PC-9 (cell line): Measurements from ENCODE around the gene MTERF4. TPM values are rescaled to one million over a fixed set of nuclear protein-coding genes. Genes with fewer than 3 reads are reported as not detected.

ENCODE experiments used
- BruUV-seq: library from RNA; stranded (reverse); fragments of 400-500 nt; replicated peaks from 2 replicates; lab custom pipeline; 2021; lab: Mats Ljungman, UMichigan
- CTCF ChIA-PET: fragments of 300-600 bp; sonication (Branson Sonifier 250); formaldehyde crosslinking; loops from one replicate; lab custom pipeline; 2022; ENCODE audit warnings: antibody characterized with exemption; lab: Charles Lee
- POLR2A ChIA-PET: fragments of 300-600 bp; sonication (Branson Sonifier 250); formaldehyde crosslinking; loops from one replicate; lab custom pipeline; 2022; ENCODE audit warnings: antibody characterized with exemption; ENCODE audit not compliant: unreplicated experiment; lab: Charles Lee
- DNase-seq, 2 experiments: peaks; one replicate each; pipeline versions ENCODE4 v3.0.0 to v3.0.0-alpha.2; 2015 to 2022; ENCODE audit warnings: mixed read lengths in 1 of 2
- H2AFZ ChIP-seq: fragments of 200-600 bp; sonication (generic); 2 replicates; pipeline ENCODE4 v1.8.1; 2017; ENCODE audit warnings: antibody characterized with exemption
- H3F3A ChIP-seq: fragments of 200-600 bp; sonication (generic); 2 replicates; pipeline ENCODE4 v1.8.1; 2017; ENCODE audit warnings: antibody characterized with exemption, mild to moderate bottlenecking, low read depth; ENCODE audit not compliant: insufficient read depth
- H3K27ac ChIP-seq: fragments of 200-600 bp; sonication (generic); 2 replicates; pipeline ENCODE4 v1.6.1; 2016; ENCODE audit warnings: mixed run types
- H3K27me3 ChIP-seq: fragments of 200-600 bp; sonication (generic); 2 replicates; pipeline ENCODE4 v1.6.1; 2016; ENCODE audit warnings: low read depth, mixed run types; ENCODE audit not compliant: insufficient read depth
- H3K36me3 ChIP-seq: fragments of 200-600 bp; sonication (generic); 2 replicates; pipeline ENCODE4 v1.6.1; 2016; ENCODE audit warnings: low read depth, mixed run types
- H3K4me1 ChIP-seq: fragments of 200-600 bp; sonication (generic); replicated peaks from 2 replicates; pipeline ENCODE4 v1.6.1; 2016; ENCODE audit warnings: mixed run types; ENCODE audit not compliant: insufficient read depth
- H3K4me2 ChIP-seq: fragments of 200-600 bp; sonication (generic); 2 replicates; pipeline ENCODE4 v1.6.1; 2017; ENCODE audit warnings: mixed run types
- H3K4me3 ChIP-seq: fragments of 200-600 bp; sonication (generic); 2 replicates; pipeline ENCODE4 v1.6.1; 2016; ENCODE audit warnings: mixed run types
- H3K79me2 ChIP-seq: fragments of 200-600 bp; sonication (generic); 2 replicates; pipeline ENCODE4 v1.6.1; 2017; ENCODE audit warnings: low read depth, mixed run types
- H3K9me2 ChIP-seq: fragments of 200-600 bp; sonication (generic); 2 replicates; pipeline ENCODE4 v1.8.1; 2017; ENCODE audit warnings: mild to moderate bottlenecking; ENCODE audit not compliant: insufficient read depth
- H3K9me3 ChIP-seq: fragments of 200-600 bp; sonication (generic); 2 replicates; pipeline ENCODE4 v1.8.1; 2016; ENCODE audit warnings: low read depth; ENCODE audit not compliant: insufficient read depth
- H4K20me1 ChIP-seq: fragments of 200-600 bp; sonication (generic); 2 replicates; pipeline ENCODE4 v1.8.1; 2017; ENCODE audit not compliant: insufficient read depth
- CTCF ChIP-seq: fragments of 200-600 bp; sonication (generic); conservative IDR thresholded peaks from 2 replicates; pipeline ENCODE4 v1.6.1; 2017; ENCODE audit warnings: mixed run types, antibody characterized with exemption, mild to moderate bottlenecking, moderate library complexity
- EZH2 ChIP-seq: fragments of 200-600 bp; sonication (generic); IDR thresholded peaks from 2 replicates; pipeline ENCODE4 v1.8.0; 2017; ENCODE audit warnings: antibody characterized with exemption, low read depth
- intact Hi-C: fragments of 100-400 bp; cut with micrococcal nuclease; formaldehyde crosslinking; loops from one replicate; pipeline ENCODE4 v1.10.0; 2022; ENCODE audit not compliant: unreplicated experiment
- total RNA-seq: library from RNA; stranded (reverse); gene quantifications from 2 replicates; pipeline ENCODE4 v1.2.3, GENCODE V29; 2021

Gene MTERF4
- total RNA-seq, 1 experiment from 2014 or later, result 42.8 TPM

DNA sequence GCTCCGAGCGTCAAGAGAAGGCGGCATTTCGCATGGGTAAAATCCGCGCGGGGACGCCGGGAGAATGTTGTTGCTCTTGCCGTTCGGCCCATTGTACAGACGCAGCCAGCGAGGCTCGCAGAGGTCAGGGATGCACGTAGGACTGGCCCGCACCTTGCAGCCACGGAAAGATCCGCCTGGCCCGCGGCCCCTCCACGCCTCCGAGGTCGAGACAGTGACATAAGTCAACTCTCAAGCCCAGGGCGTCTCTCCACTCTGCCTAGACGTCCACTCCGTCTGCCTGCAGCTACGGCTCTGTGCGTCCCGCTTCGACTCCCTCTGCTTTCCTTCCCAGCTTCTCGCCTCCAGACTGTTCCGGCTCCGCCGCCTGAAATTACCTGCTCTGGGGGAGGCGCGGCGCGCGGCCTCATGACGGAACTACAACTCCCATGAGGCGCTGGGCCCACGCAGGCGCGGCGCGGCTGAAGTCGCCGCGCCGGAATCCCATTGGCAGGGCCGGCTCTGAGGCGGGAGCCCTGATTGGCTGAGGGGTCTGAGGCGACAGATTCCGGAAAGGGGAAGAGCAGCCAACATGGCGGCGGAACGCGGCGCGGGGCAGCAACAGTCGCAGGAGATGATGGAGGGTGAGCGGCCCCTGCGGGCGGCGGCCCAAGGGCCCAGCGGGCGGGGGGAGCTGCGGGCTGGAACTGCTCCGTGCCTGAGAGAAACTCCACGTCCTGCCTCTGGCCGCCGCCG is 48.0 kb upstream of the MTERF4 start, which contains the start of gene PPP1R7:
Gene PPP1R7 (plus strand): TSS at position 543 of the 735 bp plus-strand sequence. CDS start 29 bp downstream, at position 572.
- no peaks in the 10 kb centered on the region for H3F3A ChIP-seq
- TF ChIP-seq CTCF (no peak), EZH2 (no peak)
- peak within 1 kb of the TSS; percentile 94 for H2AFZ ChIP-seq
- BruUV-seq, result no TSS peak
- H3K4me1 ChIP-seq, result peaks cover 17% of the 10 kb centered on the region
- H3K36me3 ChIP-seq, result 0 out of 2 replicates have a peak, but pooled peaks cover 3% of the 10 kb centered on the region
- intact Hi-C loops, result loop anchor here (1.0 to 5.0 kb wide), 5 partner anchors 48 to 299 kb away; partner anchors contain the start of genes FARP2, MAB21L4 and MTERF4
- no peak within 1 kb of the TSS for H3K27ac ChIP-seq
- peak; percentile 94 to 97 for DNase-seq
- no peaks in the 10 kb centered on the region; the same call in 1 of the 2 replicates for H4K20me1 ChIP-seq
- peak within 1 kb of the TSS; percentile 76 for H3K4me3 ChIP-seq
- ChIA-PET POLR2A (interaction anchor here (0.5 to 0.9 kb wide), 7 partner anchors 13 to 328 kb away, joined by 3 to 15 read pairs (median 4); no protein-coding TSS in a partner anchor), CTCF (interaction anchor here (0.5 to 1.5 kb wide), 3 partner anchors 48 to 235 kb away, joined by 3 to 7 read pairs (median 6); no protein-coding TSS in a partner anchor)
- H3K9me2 ChIP-seq, result no peaks in the 10 kb centered on the region
- peaks cover 44% of the 10 kb centered on the region for H3K79me2 ChIP-seq
- H3K27me3 ChIP-seq, result no peaks in the 10 kb centered on the region
- H3K9me3 ChIP-seq, result no peaks in the 10 kb centered on the region
- H3K4me2 ChIP-seq, result peak within 1 kb of the TSS; percentile 93

- ChIA-PET POLR2A (interaction anchor here (0.5 to 0.9 kb wide), 7 partner anchors 13 to 328 kb away, joined by 3 to 15 read pairs (median 4); no protein-coding TSS in a partner anchor), CTCF (interaction anchor here (1.5 kb wide), 1 partner anchor 72 kb away, joined by 7 read pairs; no protein-coding TSS in a partner anchor)
- Histone ChIP-seq H4K20me1 (no peaks in the 10 kb centered on the region; the same call in 1 of the 2 replicates), H3K27me3 (no peaks in the 10 kb centered on the region), H3K79me2 (peaks cover 45% of the 10 kb centered on the region), H3K36me3 (0 out of 2 replicates have a peak, but pooled peaks cover 3% of the 10 kb centered on the region), H2AFZ (peak overlapping the region; percentile 94), H3K27ac (no peak overlapping the region), H3K4me1 (peaks cover 17% of the 10 kb centered on the region), H3K4me2 (peak overlapping the region; percentile 93), H3K4me3 (peak overlapping the region; percentile 76), H3K9me3 (no peaks in the 10 kb centered on the region), H3F3A (no peaks in the 10 kb centered on the region), H3K9me2 (no peaks in the 10 kb centered on the region)
- TF ChIP-seq CTCF, result no peak
- BruUV-seq, result no TSS peak
- no peak for DNase-seq
- intact Hi-C loops, result loop anchor here (2.0 to 5.0 kb wide), 3 partner anchors 47 to 299 kb away; partner anchors contain the start of genes FARP2 and MTERF4
Observed at GRCh38 chr2:241149675-241149924, 47.5 kb upstream of the MTERF4 start.

GRCh38 chr2:241148891-241149674 is 47.0 kb upstream of the MTERF4 start, which contains the start of gene PASK:
Gene PASK, minus strand, starts transcription at chr2:241149472. Its CDS starts 6,440 bp downstream, at chr2:241143032.
- Histone ChIP-seq H3F3A (no peaks in the 10 kb centered on the region), H4K20me1 (no peaks in the 10 kb centered on the region), H3K4me3 (peak within 1 kb of the TSS; percentile 76), H3K9me2 (no peaks in the 10 kb centered on the region), H3K4me1 (peaks cover 17% of the 10 kb centered on the region), H3K79me2 (peaks cover 50% of the 10 kb centered on the region), H3K27me3 (no peaks in the 10 kb centered on the region), H3K9me3 (no peaks in the 10 kb centered on the region), H3K4me2 (peak within 1 kb of the TSS; percentile 93), H3K27ac (no peak within 1 kb of the TSS), H3K36me3 (0 out of 2 replicates have a peak, but pooled peaks cover 3% of the 10 kb centered on the region), H2AFZ (peak within 1 kb of the TSS; percentile 94)
- ChIA-PET CTCF (interaction anchor here (0.6 to 1.5 kb wide), 2 partner anchors 72 to 235 kb away, joined by 6 to 7 read pairs; no protein-coding TSS in a partner anchor), POLR2A (interaction anchor here (0.5 to 0.9 kb wide), 9 partner anchors 14 to 329 kb away, joined by 3 to 15 read pairs (median 4); no protein-coding TSS in a partner anchor)
- peak; percentile 97 to 99 for DNase-seq
- BruUV-seq, result no TSS peak
- TF ChIP-seq EZH2 (no peak), CTCF (no peak)
- intact Hi-C loops, result loop anchor here (2.0 to 5.0 kb wide), 3 partner anchors 47 to 298 kb away; partner anchors contain the start of genes FARP2 and MTERF4
